Right forelimb (tissue), 1 donor: ENCODE data around the gene STRA6.
A peak's percentile ranks its signal among the peaks of the same experiment; 100 is the strongest.

ENCODE experiments used
- DNase-seq: peaks from one replicate; pipeline ENCODE4 v3.0.0-alpha.2; 2018

The STRA6 gene

GRCh38 chr15:74227968-74228722 lies 25.6 kb upstream of the STRA6 start:
- peak; percentile 71 for DNase-seq

- DNase-seq, result no peak
Observed at GRCh38 chr15:74226761-74227540, 24.4 kb upstream of the STRA6 start.

GRCh38 chr15:74225928-74226327 lies 23.3 kb upstream of the STRA6 start:
- DNase-seq, result no peak

DNA sequence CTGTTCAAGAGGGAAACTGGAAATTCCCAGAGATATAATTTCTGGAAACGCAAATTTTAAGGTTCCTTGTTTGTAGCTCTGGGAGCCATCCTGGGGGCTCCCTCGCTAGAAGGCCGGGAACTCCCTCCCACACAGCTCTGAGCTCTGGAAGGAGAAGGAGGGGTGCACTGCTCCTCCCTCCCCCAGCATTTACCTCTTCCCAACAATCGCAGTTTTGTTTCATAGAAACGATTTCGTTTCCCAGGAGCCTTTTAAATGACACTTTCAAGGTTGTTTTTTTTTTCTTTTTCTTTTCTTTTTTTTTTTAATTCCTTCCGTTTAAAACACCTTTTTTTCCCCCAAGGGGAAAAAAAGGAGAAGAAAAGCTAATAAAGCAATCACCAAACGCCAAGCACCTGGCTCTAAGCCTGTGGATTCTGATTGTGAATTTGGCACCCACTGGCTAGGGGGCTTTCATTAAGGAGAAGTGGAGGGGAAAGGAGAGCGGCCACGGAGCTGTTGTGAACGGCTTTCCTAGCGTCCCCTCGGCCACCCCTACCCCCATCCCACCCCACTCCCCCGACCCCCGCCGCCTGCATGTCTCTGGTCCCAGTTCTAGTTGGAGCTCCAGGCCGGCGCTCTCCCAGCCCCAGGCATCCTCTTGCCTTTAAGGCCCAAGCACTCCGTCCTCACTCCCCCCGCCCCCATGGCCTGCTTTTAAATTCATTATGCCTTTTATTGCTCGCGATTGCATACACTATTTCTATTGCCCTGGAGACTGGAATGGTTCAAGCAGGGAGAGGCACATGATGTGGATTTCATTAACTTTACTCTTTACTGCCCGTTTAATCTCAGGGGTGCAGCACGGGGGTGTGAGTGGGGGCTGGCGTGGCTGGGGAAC lies 19.9 kb upstream of the STRA6 start:
- no peak for DNase-seq

GRCh38 chr15:74221399-74222239 lies 19.0 kb upstream of the STRA6 start:
- no peak for DNase-seq

DNA sequence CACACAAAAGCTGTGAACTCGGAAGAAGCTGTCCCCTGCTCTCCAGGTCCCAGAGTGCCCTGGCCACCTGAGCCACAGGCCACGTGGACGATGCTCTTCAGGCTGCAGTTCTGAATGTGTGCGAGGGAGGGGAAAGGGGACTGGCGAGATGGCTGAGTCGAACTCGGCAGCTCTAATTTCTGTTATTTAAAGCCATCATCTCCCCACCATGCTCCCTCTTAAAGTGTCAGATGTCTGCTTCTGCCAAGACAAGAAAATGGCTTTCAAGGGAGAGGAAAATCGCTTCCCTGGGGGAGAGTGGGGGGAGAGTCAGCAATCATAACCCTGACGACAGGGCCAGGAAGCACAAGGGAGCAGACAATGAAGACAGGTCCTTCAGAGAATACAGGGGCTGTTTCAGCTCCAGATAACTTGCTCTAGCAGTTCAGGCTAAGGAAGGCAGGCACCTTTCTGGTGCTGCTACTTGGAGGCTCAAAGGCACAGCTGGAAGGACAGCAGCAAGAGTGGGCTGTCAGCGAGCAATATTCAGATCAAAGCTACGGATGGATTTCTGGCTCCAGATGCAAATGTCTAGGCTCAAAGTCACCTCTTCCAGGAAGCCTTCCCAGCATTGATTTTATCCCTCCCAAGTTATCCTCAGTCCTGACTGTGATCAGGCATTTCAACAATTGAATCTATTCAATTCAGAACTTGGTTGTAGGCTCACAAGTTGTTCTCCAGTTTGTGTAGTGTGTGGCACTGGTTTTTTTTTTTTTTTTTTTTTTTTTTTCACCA lies 18.1 kb upstream of the STRA6 start:
- no peak for DNase-seq

- DNase-seq, result no peak
Observed at GRCh38 chr15:74217907-74218885, 15.6 kb upstream of the STRA6 start.

- DNase-seq, result no peak
Observed at GRCh38 chr15:74216949-74217348, 14.4 kb upstream of the STRA6 start.

DNA sequence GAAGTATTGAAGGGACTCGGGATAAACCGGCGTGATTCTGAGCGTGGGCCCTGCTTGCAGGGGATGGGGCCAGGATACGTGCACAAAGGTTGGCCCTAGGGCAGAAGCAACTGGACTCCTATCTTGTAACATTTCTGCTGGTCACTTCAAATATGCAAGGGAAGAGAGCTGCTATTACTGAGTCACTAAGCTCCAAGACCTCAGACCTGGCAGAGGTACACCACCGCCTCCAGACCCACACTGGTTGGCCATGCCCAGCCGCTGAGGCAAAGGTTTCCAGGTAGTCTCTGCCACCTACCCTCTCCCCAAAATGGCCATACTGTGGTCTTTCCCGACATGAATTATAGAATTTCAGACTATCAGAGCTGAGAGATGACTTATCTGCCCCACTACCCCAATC lies 13.4 kb upstream of the STRA6 start:
- no peak for DNase-seq

- DNase-seq, result no peak
Observed at GRCh38 chr15:74214324-74215021, 11.9 kb upstream of the STRA6 start.

GRCh38 chr15:74213858-74214284 lies 11.3 kb upstream of the STRA6 start:
- DNase-seq, result no peak

DNA sequence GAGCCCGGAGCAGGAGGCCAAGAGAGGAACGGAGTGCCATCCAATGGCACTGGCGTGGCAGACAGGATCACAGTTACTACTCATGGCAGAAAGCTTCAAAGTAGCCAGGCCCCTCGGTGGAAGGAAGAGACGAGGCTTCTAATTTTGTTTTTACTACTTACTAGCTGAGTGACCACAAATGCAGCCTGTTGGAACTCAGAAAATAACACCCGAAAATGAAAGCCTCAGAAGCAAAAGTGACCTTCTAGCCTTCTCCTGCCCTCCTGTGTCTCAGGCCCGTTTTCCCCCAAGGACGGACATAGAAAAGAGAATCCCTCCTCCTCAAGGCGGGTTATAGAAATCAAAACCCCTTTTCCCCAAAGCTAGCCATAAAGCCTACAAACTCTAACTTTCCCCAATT lies 9.9 kb upstream of the STRA6 start:
- DNase-seq, result no peak

- DNase-seq, result no peak
Observed at GRCh38 chr15:74211656-74212055, 9.1 kb upstream of the STRA6 start.

GRCh38 chr15:74210729-74211128 lies 8.1 kb upstream of the STRA6 start:
- DNase-seq, result no peak

DNA sequence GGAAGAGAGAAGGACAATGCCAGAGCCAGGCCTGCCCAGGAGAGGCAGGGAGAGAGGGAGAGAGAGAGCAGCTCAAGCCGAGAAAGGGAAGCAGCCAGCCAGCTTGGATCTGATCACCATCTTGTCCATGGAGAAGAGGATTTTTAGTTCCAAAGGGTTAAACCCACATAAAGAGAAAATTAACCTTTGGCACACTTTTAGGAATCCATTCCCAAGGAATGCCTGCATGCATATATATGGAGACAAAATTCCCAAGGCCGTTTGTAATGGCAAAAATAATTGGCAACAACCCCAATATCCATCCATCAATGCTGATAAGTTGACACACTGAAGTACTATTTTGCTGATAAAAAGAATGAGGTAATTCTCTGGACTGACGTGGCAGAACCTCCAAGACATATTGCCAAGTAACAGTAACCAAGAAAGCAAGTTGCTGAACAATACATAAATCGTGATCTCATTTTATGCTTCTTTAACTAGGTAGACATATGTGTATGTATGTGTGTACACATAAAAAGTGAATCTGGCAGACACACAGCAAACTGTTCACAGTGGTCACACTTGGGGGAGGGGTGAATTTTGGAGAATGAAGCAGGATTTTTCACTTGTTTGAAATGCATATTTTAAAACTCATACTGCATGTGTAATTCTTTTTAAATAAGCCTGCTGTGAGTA lies 7.5 kb upstream of the STRA6 start:
- DNase-seq, result no peak

GRCh38 chr15:74209560-74209958 lies 7.0 kb upstream of the STRA6 start:
- DNase-seq, result no peak

- peak; percentile 58 for DNase-seq
Observed at GRCh38 chr15:74208901-74209559, 6.4 kb upstream of the STRA6 start.

DNA sequence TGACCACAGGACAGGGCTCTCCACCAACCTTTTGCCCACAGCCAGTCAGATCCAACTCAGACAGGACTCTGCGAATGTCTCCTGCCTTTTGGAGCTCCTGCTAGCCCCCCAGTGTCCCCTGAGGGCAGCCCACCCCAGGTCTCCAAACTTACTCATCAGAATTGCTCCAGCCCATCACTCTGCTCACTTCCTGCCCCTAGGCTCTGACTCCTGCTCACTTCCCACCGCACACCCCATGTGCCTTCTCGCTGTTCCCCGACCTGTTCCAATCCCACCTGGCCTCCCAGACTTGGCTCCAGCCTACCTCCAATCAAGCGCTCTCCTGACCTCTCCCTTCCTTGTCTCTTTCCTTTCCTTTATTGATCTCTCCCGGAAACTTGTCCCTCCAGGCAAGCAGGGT lies 5.9 kb upstream of the STRA6 start:
- no peak for DNase-seq
